Neural cell (in vitro differentiated cells): ENCODE results near the gene CFAP58.

Experiments used
- EP300 ChIP-seq: fragments of 450-650 bp; conservative IDR thresholded peaks from 2 replicates; pipeline ENCODE4 v1.6.1; 2014; ENCODE audit warnings: antibody characterized with exemption, mild to moderate bottlenecking, moderate library complexity; ENCODE audit not compliant: poor library complexity, severe bottlenecking
- EZH2 ChIP-seq: fragments of 200-600, 300-800 bp; shearing (Covaris generic), sonication (generic); IDR thresholded peaks from 2 replicates; pipeline ENCODE4 v1.6.1; 2014; ENCODE audit warnings: antibody characterized with exemption, low read length, borderline replicate concordance, mild to moderate bottlenecking; ENCODE audit not compliant: insufficient read depth, poor library complexity, severe bottlenecking
- MXI1 ChIP-seq: fragments of 450-650 bp; conservative IDR thresholded peaks from 2 replicates; pipeline ENCODE4 v1.6.1; 2014; ENCODE audit warnings: antibody characterized with exemption, mild to moderate bottlenecking; ENCODE audit not compliant: poor library complexity, severe bottlenecking
- POLR2AphosphoS5 ChIP-seq: IDR thresholded peaks from 2 replicates; pipeline ENCODE4 v1.6.1; 2012
- SMC3 ChIP-seq: fragments of 450-650 bp; conservative IDR thresholded peaks from 2 replicates; pipeline ENCODE4 v1.6.1; 2014; ENCODE audit warnings: antibody characterized with exemption, mild to moderate bottlenecking, moderate library complexity; ENCODE audit not compliant: poor library complexity
- TF ChIP-seq, protein P1 (sequence below): fragments of 450-650 bp; IDR thresholded peaks from 2 replicates; pipeline ENCODE4 v1.5.1; 2014; ENCODE audit warnings: antibody characterized with exemption, mild to moderate bottlenecking, moderate library complexity; ENCODE audit not compliant: poor library complexity, severe bottlenecking
- TF ChIP-seq, protein P2 (sequence below): IDR thresholded peaks from 2 replicates; pipeline ENCODE4 v1.6.1; 2012; ENCODE audit warnings: borderline replicate concordance

DNA sequence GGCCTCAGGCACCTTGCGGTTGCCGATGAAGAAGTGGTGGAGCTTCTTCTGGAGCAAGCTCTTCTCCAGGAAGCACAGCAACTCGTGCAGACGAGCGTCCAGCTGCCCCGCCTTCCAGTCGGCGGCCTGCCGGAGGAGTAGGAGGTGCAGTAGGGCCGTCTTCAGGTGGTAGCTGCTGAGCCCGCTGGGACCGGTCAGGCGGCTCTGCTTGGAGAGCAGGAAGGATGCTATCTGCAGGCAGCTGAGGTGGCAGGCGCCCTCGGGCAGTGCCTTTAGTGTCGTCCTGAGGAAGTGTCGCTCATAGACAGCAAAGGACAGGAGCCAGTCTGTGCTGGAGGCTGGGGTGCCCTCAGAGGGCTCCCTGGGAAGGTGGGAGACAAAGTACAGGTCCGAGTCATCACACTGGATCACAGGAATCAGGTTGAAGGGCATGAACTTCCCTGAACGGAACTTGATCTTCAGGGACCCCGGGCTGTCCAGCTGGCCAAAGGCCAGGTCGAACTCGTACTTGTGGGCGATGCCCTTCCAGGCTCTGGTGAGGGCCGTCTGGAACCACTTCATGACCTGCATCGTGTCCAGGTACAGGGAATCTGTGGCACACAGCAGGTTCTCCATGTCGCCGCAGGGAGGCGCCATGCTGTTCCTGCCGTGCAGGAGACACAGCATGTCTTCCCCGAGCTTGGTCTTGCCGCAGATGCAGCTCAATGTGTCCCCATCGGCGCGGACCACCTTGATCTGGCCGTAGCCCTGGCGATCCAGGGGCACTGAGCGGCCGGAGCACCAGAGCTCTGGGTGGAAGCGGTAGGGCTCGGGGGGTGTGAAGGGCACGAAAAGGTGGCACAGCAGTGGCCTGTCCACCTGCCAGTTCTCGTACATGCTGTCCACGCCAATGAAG lies 38.8 kb upstream of the CFAP58 start:
- TF ChIP-seq, protein P1, sequence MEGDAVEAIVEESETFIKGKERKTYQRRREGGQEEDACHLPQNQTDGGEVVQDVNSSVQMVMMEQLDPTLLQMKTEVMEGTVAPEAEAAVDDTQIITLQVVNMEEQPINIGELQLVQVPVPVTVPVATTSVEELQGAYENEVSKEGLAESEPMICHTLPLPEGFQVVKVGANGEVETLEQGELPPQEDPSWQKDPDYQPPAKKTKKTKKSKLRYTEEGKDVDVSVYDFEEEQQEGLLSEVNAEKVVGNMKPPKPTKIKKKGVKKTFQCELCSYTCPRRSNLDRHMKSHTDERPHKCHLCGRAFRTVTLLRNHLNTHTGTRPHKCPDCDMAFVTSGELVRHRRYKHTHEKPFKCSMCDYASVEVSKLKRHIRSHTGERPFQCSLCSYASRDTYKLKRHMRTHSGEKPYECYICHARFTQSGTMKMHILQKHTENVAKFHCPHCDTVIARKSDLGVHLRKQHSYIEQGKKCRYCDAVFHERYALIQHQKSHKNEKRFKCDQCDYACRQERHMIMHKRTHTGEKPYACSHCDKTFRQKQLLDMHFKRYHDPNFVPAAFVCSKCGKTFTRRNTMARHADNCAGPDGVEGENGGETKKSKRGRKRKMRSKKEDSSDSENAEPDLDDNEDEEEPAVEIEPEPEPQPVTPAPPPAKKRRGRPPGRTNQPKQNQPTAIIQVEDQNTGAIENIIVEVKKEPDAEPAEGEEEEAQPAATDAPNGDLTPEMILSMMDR: no peak
- TF ChIP-seq, protein P2, sequence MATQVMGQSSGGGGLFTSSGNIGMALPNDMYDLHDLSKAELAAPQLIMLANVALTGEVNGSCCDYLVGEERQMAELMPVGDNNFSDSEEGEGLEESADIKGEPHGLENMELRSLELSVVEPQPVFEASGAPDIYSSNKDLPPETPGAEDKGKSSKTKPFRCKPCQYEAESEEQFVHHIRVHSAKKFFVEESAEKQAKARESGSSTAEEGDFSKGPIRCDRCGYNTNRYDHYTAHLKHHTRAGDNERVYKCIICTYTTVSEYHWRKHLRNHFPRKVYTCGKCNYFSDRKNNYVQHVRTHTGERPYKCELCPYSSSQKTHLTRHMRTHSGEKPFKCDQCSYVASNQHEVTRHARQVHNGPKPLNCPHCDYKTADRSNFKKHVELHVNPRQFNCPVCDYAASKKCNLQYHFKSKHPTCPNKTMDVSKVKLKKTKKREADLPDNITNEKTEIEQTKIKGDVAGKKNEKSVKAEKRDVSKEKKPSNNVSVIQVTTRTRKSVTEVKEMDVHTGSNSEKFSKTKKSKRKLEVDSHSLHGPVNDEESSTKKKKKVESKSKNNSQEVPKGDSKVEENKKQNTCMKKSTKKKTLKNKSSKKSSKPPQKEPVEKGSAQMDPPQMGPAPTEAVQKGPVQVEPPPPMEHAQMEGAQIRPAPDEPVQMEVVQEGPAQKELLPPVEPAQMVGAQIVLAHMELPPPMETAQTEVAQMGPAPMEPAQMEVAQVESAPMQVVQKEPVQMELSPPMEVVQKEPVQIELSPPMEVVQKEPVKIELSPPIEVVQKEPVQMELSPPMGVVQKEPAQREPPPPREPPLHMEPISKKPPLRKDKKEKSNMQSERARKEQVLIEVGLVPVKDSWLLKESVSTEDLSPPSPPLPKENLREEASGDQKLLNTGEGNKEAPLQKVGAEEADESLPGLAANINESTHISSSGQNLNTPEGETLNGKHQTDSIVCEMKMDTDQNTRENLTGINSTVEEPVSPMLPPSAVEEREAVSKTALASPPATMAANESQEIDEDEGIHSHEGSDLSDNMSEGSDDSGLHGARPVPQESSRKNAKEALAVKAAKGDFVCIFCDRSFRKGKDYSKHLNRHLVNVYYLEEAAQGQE: no peak
- TF ChIP-seq EP300: no peak
- TF ChIP-seq POLR2AphosphoS5: no peak
- no peak for TF ChIP-seq SMC3
- no peak for TF ChIP-seq MXI1
- no peak for TF ChIP-seq EZH2
